Occipital lobe (tissue), 2 donors: Measurements from ENCODE around the gene LY6G6C. TPM values are rescaled to one million over a fixed set of nuclear protein-coding genes. Genes with fewer than 3 reads are reported as not detected.
"Not testable (repeated sequence)": the region's sequence is repeated elsewhere in the genome, so short reads cannot be mapped to it uniquely, and the experiment has no call there.

Experiments used
- DNase-seq: peaks from one replicate; lab custom pipeline; 2025; lab: John Stamatoyannopoulos, UW
- total RNA-seq: library from RNA; depleted of rRNA; stranded (reverse); fragments of >200 nt; gene quantifications from one replicate; pipeline ENCODE4 v1.2.3, GENCODE V29; 2014

The LY6G6C gene
- total RNA-seq, 1 donor from 2014 or later = 0.31 TPM

- no peak for DNase-seq
These were observed 5.6 kb upstream of the LY6G6C start for GRCh38 chr6:31727034-31727716.

GRCh38 chr6:31725502-31726350 is 4.2 kb upstream of the LY6G6C start:
- DNase-seq = no peak

GRCh38 chr6:31723980-31724691 is 2.6 kb upstream of the LY6G6C start:
- DNase-seq = no peak

- DNase-seq = no peak
These were observed 1.9 kb upstream of the LY6G6C start, which contains the start of gene MPIG6B for GRCh38 chr6:31723245-31723979. MPIG6B (plus strand) TSS chr6:31723373; CDS start chr6:31723384, 11 bp downstream.

GRCh38 chr6:31722173-31722572 is 627 bp upstream of the LY6G6C start:
- DNase-seq = no peak

- DNase-seq = no peak
These were observed 1.3 kb downstream of the LY6G6C start for GRCh38 chr6:31720196-31720770.

GRCh38 chr6:31719001-31719400 is 2.5 kb downstream of the LY6G6C start:
- no peak for DNase-seq

- no peak for DNase-seq
These were observed 3.3 kb downstream of the LY6G6C start for GRCh38 chr6:31718265-31718664.

- DNase-seq = no peak
These were observed 3.9 kb downstream of the LY6G6C start for GRCh38 chr6:31717499-31718222.

GRCh38 chr6:31715022-31715958 is 6.3 kb downstream of the LY6G6C start, which contains the start of gene LY6G6D:
LY6G6D (plus strand) TSS chr6:31715348; CDS start chr6:31715356, 8 bp downstream.
- DNase-seq = no peak

- DNase-seq = no peak
These were observed 7.4 kb downstream of the LY6G6C start for GRCh38 chr6:31713991-31714684.

- no peak for DNase-seq
These were observed 8.1 kb downstream of the LY6G6C start for GRCh38 chr6:31713465-31713864.

GRCh38 chr6:31712296-31712695 is 9.2 kb downstream of the LY6G6C start:
- no peak for DNase-seq

GRCh38 chr6:31711233-31711632 is 10.3 kb downstream of the LY6G6C start:
- DNase-seq = no peak

GRCh38 chr6:31710523-31711219 is 10.9 kb downstream of the LY6G6C start:
- no peak for DNase-seq

GRCh38 chr6:31709157-31709556 is 12.4 kb downstream of the LY6G6C start:
- DNase-seq = not testable (repeated sequence)

- DNase-seq = no peak
These were observed 13.3 kb downstream of the LY6G6C start for GRCh38 chr6:31708224-31708623.

GRCh38 chr6:31707701-31708100 is 13.8 kb downstream of the LY6G6C start:
- DNase-seq = no peak
